GM12878 (cell line): ENCODE measurements around the gene ERI2. TPM values are rescaled to one million over a fixed set of nuclear protein-coding genes. Genes with fewer than 3 reads are reported as not detected.

Experiments used
- ATAC-seq: fragments of 200-7000 bp; cut with Tn5 transposase; 3 replicates; pipeline ENCODE4 v1.9.1; 2020; ENCODE audit warnings: mild to moderate bottlenecking, moderate library complexity
- BruUV-seq: library from RNA; stranded (reverse); fragments of 400-500 nt; replicated peaks from 2 replicates; lab custom pipeline; 2021; lab: Mats Ljungman, UMichigan
- CTCF ChIA-PET: fragments of 300-600 bp; sonication (Branson Sonifier 250); formaldehyde crosslinking; extraction: SDS; loops from one replicate; lab custom pipeline; 2021; ENCODE audit warnings: inconsistent platforms; lab: Yijun Ruan, JAX
- POLR2A ChIA-PET: fragments of 350-600 bp; formaldehyde crosslinking; extraction: SDS; loops from one replicate; lab custom pipeline; 2021; ENCODE audit warnings: inconsistent platforms; lab: Charles Lee
- RAD21 ChIA-PET: fragments of 300-600 bp; sonication (Branson Sonifier 250); formaldehyde crosslinking; loops from one replicate; lab custom pipeline; 2023; ENCODE audit warnings: antibody characterized with exemption; ENCODE audit not compliant: unreplicated experiment; lab: Charles Lee
- SMC1A ChIA-PET: fragments of 300-600 bp; sonication (Branson Sonifier 250); formaldehyde crosslinking; loops from one replicate; lab custom pipeline; 2023; ENCODE audit not compliant: unreplicated experiment, uncharacterized antibody; lab: Charles Lee
- DNase-seq: peaks from one replicate; pipeline ENCODE4 v3.0.0-alpha.2; 2011; ENCODE audit warnings: low read depth, low spot score
- FAIRE-seq: peaks from 3 replicates; lab custom pipeline; 2011; peaks lifted over from hg19 to GRCh38; lab: Jason Lieb, UNC
- H2AFZ ChIP-seq: 2 replicates; pipeline ENCODE4 v1.6.0; 2011; ENCODE audit warnings: low read depth, low read length, control low read depth; ENCODE audit not compliant: control insufficient read depth
- H3K27ac ChIP-seq: 2 replicates; pipeline ENCODE4 v1.5.1; 2011; ENCODE audit warnings: control low read depth; ENCODE audit not compliant: control insufficient read depth, insufficient read depth
- H3K27me3 ChIP-seq, 2 experiments: replicated peaks in 1 of 2; 2 replicates each; pipeline versions ENCODE4 v1.6.0 to v1.6.1; 2011; ENCODE audit warnings: low read length in 1 of 2; ENCODE audit not compliant: control insufficient read depth in 2 of 2, insufficient read depth in 2 of 2
- H3K36me3 ChIP-seq, 2 experiments: 2 replicates each; pipeline ENCODE4 v1.5.1; 2011; ENCODE audit warnings: low read length in 1 of 2; ENCODE audit not compliant: control insufficient read depth in 2 of 2, insufficient read depth in 2 of 2
- H3K4me1 ChIP-seq: 2 replicates; pipeline ENCODE4 v1.6.1; 2011; ENCODE audit warnings: mild to moderate bottlenecking, low read length, moderate library complexity, mixed read lengths; ENCODE audit not compliant: control insufficient read depth, insufficient read depth
- H3K4me2 ChIP-seq: 2 replicates; pipeline ENCODE4 v1.6.0; 2011; ENCODE audit warnings: control low read depth; ENCODE audit not compliant: control insufficient read depth, insufficient read depth
- H3K4me3 ChIP-seq: fragments of 200-600 bp; sonication (generic); 2 replicates; pipeline ENCODE4 v1.5.1; 2016
- H3K79me2 ChIP-seq: 2 replicates; pipeline ENCODE4 v1.6.0; 2011; ENCODE audit warnings: low read length; ENCODE audit not compliant: control insufficient read depth, insufficient read depth
- H3K9ac ChIP-seq: 2 replicates; pipeline ENCODE4 v1.8.0; 2011; ENCODE audit warnings: low read length, control low read depth, mixed read lengths; ENCODE audit not compliant: control insufficient read depth, insufficient read depth
- H3K9me3 ChIP-seq: replicated peaks from 3 replicates; pipeline ENCODE4 v1.5.1; 2011; ENCODE audit warnings: mild to moderate bottlenecking, low read length; ENCODE audit not compliant: control insufficient read depth, insufficient read depth
- H4K20me1 ChIP-seq: 2 replicates; pipeline ENCODE4 v1.6.0; 2011; ENCODE audit not compliant: control insufficient read depth, insufficient read depth
- ATF2 ChIP-seq: IDR thresholded peaks from 2 replicates; pipeline ENCODE4 v1.6.1; 2012; ENCODE audit warnings: low read length, inconsistent platforms
- BCL11A ChIP-seq: IDR thresholded peaks from 2 replicates; pipeline ENCODE4 v1.6.1; 2011; ENCODE audit warnings: low read depth, low read length
- CREB1 ChIP-seq: IDR thresholded peaks from 2 replicates; pipeline ENCODE4 v1.6.1; 2012; ENCODE audit warnings: low read depth, mild to moderate bottlenecking, inconsistent platforms
- DPF2 ChIP-seq: fragments of 450-650 bp; IDR thresholded peaks from 2 replicates; pipeline ENCODE4 v1.6.1; 2017; ENCODE audit warnings: mild to moderate bottlenecking
- EP300 ChIP-seq, 2 experiments: fragments of 150-350 bp in 1 of 2; IDR thresholded peaks; 2 replicates each; pipeline ENCODE4 v1.6.1; 2011 to 2012; ENCODE audit warnings: low read depth in 2 of 2, low read length in 2 of 2, borderline replicate concordance in 1 of 2, improper control_type of control experiment in 1 of 2, inconsistent platforms in 1 of 2; ENCODE audit not compliant: control insufficient read depth in 1 of 2
- HDGF ChIP-seq: fragments of 450-650 bp; IDR thresholded peaks from 2 replicates; pipeline ENCODE4 v1.6.1; 2016; ENCODE audit warnings: antibody characterized with exemption
- IKZF2 ChIP-seq, 2 experiments: fragments of 450-650 bp; IDR thresholded peaks; 2 replicates each; pipeline ENCODE4 v1.6.1; 2017; ENCODE audit warnings: mild to moderate bottlenecking in 2 of 2, moderate library complexity in 2 of 2
- NFXL1 ChIP-seq: fragments of 450-650 bp; IDR thresholded peaks from 2 replicates; pipeline ENCODE4 v1.6.1; 2017; ENCODE audit warnings: antibody characterized with exemption, mild to moderate bottlenecking, borderline replicate concordance
- RAD51 ChIP-seq: fragments of 450-650 bp; IDR thresholded peaks from 2 replicates; pipeline ENCODE4 v1.6.1; 2016; ENCODE audit warnings: moderate library complexity, mild to moderate bottlenecking, inconsistent platforms
- RELB ChIP-seq: fragments of 450-650 bp; IDR thresholded peaks from 2 replicates; pipeline ENCODE4 v1.6.1; 2017; ENCODE audit warnings: low read depth, mild to moderate bottlenecking, moderate library complexity
- REST ChIP-seq: IDR thresholded peaks from 2 replicates; pipeline ENCODE4 v1.6.1; 2012; ENCODE audit warnings: mild to moderate bottlenecking, low read depth, low read length
- SP1 ChIP-seq: IDR thresholded peaks from one replicate; pipeline ENCODE4 v1.6.1; 2011; ENCODE audit warnings: low read depth, low read length
- ZNF622 ChIP-seq: fragments of 450-650 bp; IDR thresholded peaks from 2 replicates; pipeline ENCODE4 v1.6.1; 2017; ENCODE audit warnings: mild to moderate bottlenecking, inconsistent platforms
- WGBS: methylation state at CpG from one replicate; pipeline ENCODE4 v1.1.6; 2016; ENCODE audit warnings: low lambda C conversion rate; ENCODE audit not compliant: insufficient replicate concordance, insufficient coverage; ENCODE audit errors: missing lambda C conversion rate; 5-methylcytosine and 5-hydroxymethylcytosine counted together
- in situ Hi-C: fragments of 300-500 bp; cut with MboI; formaldehyde crosslinking; loops from 9 replicates; pipeline ENCODE4 v1.14.3; 2018; ENCODE audit warnings: mixed read lengths
- intact Hi-C: fragments of 100-400 bp; cut with micrococcal nuclease; formaldehyde crosslinking; loops from one replicate; pipeline ENCODE4 v1.14.2; 2022; ENCODE audit not compliant: unreplicated experiment
- polyA plus RNA-seq, 11 experiments: library from polyadenylated mRNA; depleted of rRNA in 4 of 11; unstranded in 6 of 11; stranded (reverse) in 5 of 11; fragments of >200 nt; fragmentation: Nextera tagmentation in 4 of 11; fragmentation: Illumina TruSeq in 1 of 11; extraction: Ambion mirVana in 4 of 11; extraction: Trizol in 1 of 11; gene quantifications; 1 replicate in 1 of 11; 2 replicates in 10 of 11; pipeline versions ENCODE4 v1.2.1 to v1.2.3, GENCODE V29; 2011 to 2016; ENCODE audit warnings: inconsistent platforms in 2 of 11, missing spikeins in 2 of 11, low read depth in 1 of 11
- total RNA-seq, 4 experiments: library from RNA; depleted of rRNA in 3 of 4; stranded (reverse); fragments of >200 nt in 3 of 4; fragmentation: Illumina TruSeq in 1 of 4; extraction: Trizol in 1 of 4; gene quantifications; 2 replicates each; pipeline versions ENCODE4 v1.2.1 to v1.2.3, GENCODE V29; 2013 to 2021
- TF ChIP-seq, protein P1 (sequence below): fragments of 450-650 bp; IDR thresholded peaks from 2 replicates; pipeline ENCODE4 v1.6.1; 2016; ENCODE audit warnings: mild to moderate bottlenecking

The ERI2 gene
- total and polyA plus RNA-seq, 10 of the 15 experiments (the other 5 are each of a cell fraction or from before 2014, with no cell fraction given): 7.7 to 35.5 (median 19.2) TPM

DNA sequence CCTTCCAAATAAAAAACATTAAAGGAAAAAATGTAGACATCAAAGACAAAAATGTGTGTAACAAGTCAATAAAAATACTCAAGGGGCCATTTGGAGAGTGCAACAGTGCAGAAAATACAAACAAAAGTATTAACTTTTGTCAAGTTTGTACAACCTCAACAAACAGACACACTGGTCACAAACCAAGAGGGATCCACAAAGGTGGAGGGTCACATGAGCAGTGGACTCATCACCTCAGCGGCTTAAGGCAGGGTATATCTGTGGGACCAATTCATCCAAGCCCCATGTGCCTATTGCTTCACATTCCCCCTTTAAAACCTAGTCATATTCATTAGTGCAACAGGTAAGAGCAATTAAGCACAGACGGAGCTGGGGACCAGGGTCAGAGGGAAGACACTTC is 48.7 kb upstream of the ERI2 start:
- Histone ChIP-seq H3K27me3 (no peaks in the 10 kb centered on the region), H2AFZ (no peak overlapping the region), H3K9ac (no peak overlapping the region), H3K36me3 (peaks cover 2 to 3% of the 10 kb centered on the region in 2 experiments; a peak in 3 of 4 replicates), H4K20me1 (no peaks in the 10 kb centered on the region), H3K27ac (no peak overlapping the region), H3K4me3 (no peak overlapping the region), H3K9me3 (no peaks in the 10 kb centered on the region), H3K4me2 (no peak overlapping the region), H3K4me1 (no peaks in the 10 kb centered on the region), H3K79me2 (no peaks in the 10 kb centered on the region)
- no peak for ATAC-seq
- SMC1A ChIA-PET: interaction anchor here (0.6 to 6.7 kb wide), 8 partner anchors 10 to 113 kb away, joined by 3 to 50 read pairs (median 5); partner anchors contain the start of genes DCUN1D3 and LYRM1
- intact Hi-C loops: loop anchor here (10.0 kb wide), 1 partner anchor 90 kb away; no protein-coding TSS in a partner anchor
- DNase-seq: no peak
- in situ Hi-C loops: loop anchor here (5.0 kb wide), 2 partner anchors 147 to 227 kb away; no protein-coding TSS in a partner anchor
- no TSS peak for BruUV-seq
- 75% methylated on average over 2 of the region's 2 CpGs for WGBS
- POLR2A ChIA-PET: no interaction called here
- RAD21 ChIA-PET: interaction anchor here (0.9 to 2.4 kb wide), 6 partner anchors 12 to 446 kb away, joined by 3 to 12 read pairs (median 4); partner anchors contain the start of gene ACSM3
- CTCF ChIA-PET: interaction anchor here (1.4 to 5.3 kb wide), 3 partner anchors 20 to 89 kb away, joined by 5 to 24 read pairs (median 8); partner anchors contain the start of genes ERI2 and REXO5
- no peak for FAIRE-seq
- TF ChIP-seq IKZF2 (IDR thresholded peaks at IDR 0.05) (no peak), NFXL1 (no peak), RAD51 (no peak), ZNF622 (no peak), BCL11A (no peak), ATF2 (no peak), DPF2 (no peak), RELB (no peak), SP1 (no peak), HDGF (no peak), EP300 (IDR thresholded peaks at IDR 0.05; ENCODE audit: borderline replicate concordance in 1 of 2, control insufficient read depth in 1 of 2, low read depth in 2 of 2, low read length in 2 of 2) (no peak), REST (no peak), CREB1 (no peak)
- TF ChIP-seq, protein P1, sequence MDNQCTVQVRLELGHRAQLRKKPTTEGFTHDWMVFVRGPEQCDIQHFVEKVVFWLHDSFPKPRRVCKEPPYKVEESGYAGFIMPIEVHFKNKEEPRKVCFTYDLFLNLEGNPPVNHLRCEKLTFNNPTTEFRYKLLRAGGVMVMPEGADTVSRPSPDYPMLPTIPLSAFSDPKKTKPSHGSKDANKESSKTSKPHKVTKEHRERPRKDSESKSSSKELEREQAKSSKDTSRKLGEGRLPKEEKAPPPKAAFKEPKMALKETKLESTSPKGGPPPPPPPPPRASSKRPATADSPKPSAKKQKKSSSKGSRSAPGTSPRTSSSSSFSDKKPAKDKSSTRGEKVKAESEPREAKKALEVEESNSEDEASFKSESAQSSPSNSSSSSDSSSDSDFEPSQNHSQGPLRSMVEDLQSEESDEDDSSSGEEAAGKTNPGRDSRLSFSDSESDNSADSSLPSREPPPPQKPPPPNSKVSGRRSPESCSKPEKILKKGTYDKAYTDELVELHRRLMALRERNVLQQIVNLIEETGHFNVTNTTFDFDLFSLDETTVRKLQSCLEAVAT: no peak
